ENCODE measurements around the gene HNRNPA0. TPM values are rescaled to one million over a fixed set of nuclear protein-coding genes. Genes with fewer than 3 reads are reported as not detected.
A peak's percentile ranks its signal among the peaks of the same experiment; 100 is the strongest.

HNRNPA0 gene
- total and polyA plus RNA-seq, 2 donors (not counting 3 experiments of a cell fraction or from before 2014, with no cell fraction given), result 16.0 to 37.5 TPM

GRCh38 chr5:137792303-137792702 lies 38.1 kb upstream of the HNRNPA0 start:
- FAIRE-seq, result no peak
- DNase-seq (ENCODE audit: low read depth, low spot score), result no peak
- H3K4me3 ChIP-seq (replicated peaks in 1 of 3; ENCODE audit: insufficient read depth in 1 of 3, low read depth in 1 of 3, low read length in 3 of 3), result no peak overlapping the region
- H3K9me1 ChIP-seq (replicated peaks; ENCODE audit: control insufficient read depth, extremely low read depth, insufficient read depth, low read length), result no peaks in the 10 kb centered on the region
- dilution Hi-C loops (cut with MboI; ENCODE audit: extremely low pct_ligation_motif_present, low sequenced_read_pairs) (no loop called here), intact Hi-C loops (cut with micrococcal nuclease) (no loop called here)
- no peaks in the 10 kb centered on the region for H3K79me2 ChIP-seq (ENCODE audit: control insufficient read depth, insufficient read depth, low read length)
- POLR2A ChIA-PET, result no interaction called here
- H2AFZ ChIP-seq (ENCODE audit: low read depth, low read length), result no peak overlapping the region
- no peaks in the 10 kb centered on the region for H3K9me3 ChIP-seq (replicated peaks; ENCODE audit: control insufficient read depth, insufficient read depth, low read length)
- H3K36me3 ChIP-seq (ENCODE audit: control insufficient read depth in 2 of 2, extremely low read depth in 1 of 2, insufficient read depth in 2 of 2, low read length in 2 of 2), result no peaks in the 10 kb centered on the region
- H3K4me2 ChIP-seq (ENCODE audit: insufficient read depth, low read length), result no peak overlapping the region
- no peaks in the 10 kb centered on the region for H4K20me1 ChIP-seq (replicated peaks; ENCODE audit: control insufficient read depth, extremely low read depth, insufficient read depth, low read length)
- H3K4me1 ChIP-seq (ENCODE audit: control insufficient read depth, extremely low read depth, insufficient read depth, low read length), result no peaks in the 10 kb centered on the region
- BruUV-seq (replicated peaks), result no TSS peak
- peaks cover 4 to 5% of the 10 kb centered on the region in 2 experiments for H3K27me3 ChIP-seq (ENCODE audit: control insufficient read depth in 2 of 2, insufficient read depth in 2 of 2, low read length in 2 of 2)
- TF ChIP-seq EZH2 (IDR thresholded peaks at IDR 0.05; ENCODE audit: borderline replicate concordance, low read depth, low read length, severe bottlenecking) (no peak), POLR2AphosphoS5 (IDR thresholded peaks at IDR 0.05; ENCODE audit: insufficient read depth, low read depth, low read length) (no peak), POLR2A (IDR thresholded peaks at IDR 0.05; ENCODE audit: low read depth, low read length) (no peak), CTCF (IDR thresholded peaks at IDR 0.05; ENCODE audit: extremely low read depth in 1 of 2, insufficient read depth in 1 of 2, low read depth in 1 of 2, low read length in 2 of 2) (no peak), MAX (IDR thresholded peaks at IDR 0.05; ENCODE audit: insufficient read depth, insufficient read length) (no peak)
- H3K9ac ChIP-seq (replicated peaks; ENCODE audit: extremely low read depth, insufficient read depth, low read length), result no peak overlapping the region
- H3K27ac ChIP-seq (ENCODE audit: insufficient read depth, low read depth, low read length), result no peak overlapping the region
- CTCF ChIA-PET, result interaction anchor here (4.3 kb wide), 1 partner anchor 13 kb away, joined by 27 read pairs; no protein-coding TSS in a partner anchor

GRCh38 chr5:137791799-137792198 lies 37.6 kb upstream of the HNRNPA0 start:
- DNase-seq (ENCODE audit: low read depth, low spot score) (no peak), FAIRE-seq (peak; percentile 31)
- H3K9ac ChIP-seq (replicated peaks; ENCODE audit: extremely low read depth, insufficient read depth, low read length), result no peak overlapping the region
- ChIA-PET CTCF (no interaction called here), POLR2A (no interaction called here)
- peaks cover 4 to 5% of the 10 kb centered on the region in 2 experiments for H3K27me3 ChIP-seq (ENCODE audit: control insufficient read depth in 2 of 2, insufficient read depth in 2 of 2, low read length in 2 of 2)
- no peaks in the 10 kb centered on the region for H3K9me3 ChIP-seq (replicated peaks; ENCODE audit: control insufficient read depth, insufficient read depth, low read length)
- no TSS peak for BruUV-seq (replicated peaks)
- no peaks in the 10 kb centered on the region for H3K4me1 ChIP-seq (ENCODE audit: control insufficient read depth, extremely low read depth, insufficient read depth, low read length)
- no peak for TF ChIP-seq FOS (IDR thresholded peaks at IDR 0.05; ENCODE audit: borderline replicate concordance, insufficient read depth, low read length)
- TF ChIP-seq MYC (IDR thresholded peaks at IDR 0.05; ENCODE audit: low read depth, low read length), result no peak
- TF ChIP-seq POLR2AphosphoS5 (IDR thresholded peaks at IDR 0.05; ENCODE audit: insufficient read depth, low read depth, low read length), result no peak
- TF ChIP-seq CTCF (IDR thresholded peaks at IDR 0.05; ENCODE audit: extremely low read depth in 1 of 2, insufficient read depth in 1 of 2, low read depth in 1 of 2, low read length in 2 of 2), result no peak
- TF ChIP-seq MAX (IDR thresholded peaks at IDR 0.05; ENCODE audit: insufficient read depth, insufficient read length), result no peak
- no peak for TF ChIP-seq EZH2 (IDR thresholded peaks at IDR 0.05; ENCODE audit: borderline replicate concordance, low read depth, low read length, severe bottlenecking)
- no peak for TF ChIP-seq POLR2A (IDR thresholded peaks at IDR 0.05; ENCODE audit: low read depth, low read length)
- TF ChIP-seq GATA2 (IDR thresholded peaks at IDR 0.05; ENCODE audit: insufficient read depth, insufficient read length, low read depth, low read length), result no peak
- TF ChIP-seq JUN (IDR thresholded peaks at IDR 0.05; ENCODE audit: borderline replicate concordance, insufficient read depth, insufficient read length, low read depth), result no peak
- H3K4me3 ChIP-seq (replicated peaks in 1 of 3; ENCODE audit: insufficient read depth in 1 of 3, low read depth in 1 of 3, low read length in 3 of 3), result no peak overlapping the region
- H3K27ac ChIP-seq (ENCODE audit: insufficient read depth, low read depth, low read length), result no peak overlapping the region
- no peak overlapping the region for H3K4me2 ChIP-seq (ENCODE audit: insufficient read depth, low read length)
- dilution Hi-C loops (cut with MboI; ENCODE audit: extremely low pct_ligation_motif_present, low sequenced_read_pairs), result no loop called here
- intact Hi-C loops (cut with micrococcal nuclease), result no loop called here
- no peak overlapping the region for H2AFZ ChIP-seq (ENCODE audit: low read depth, low read length)
- no peaks in the 10 kb centered on the region for H3K36me3 ChIP-seq (ENCODE audit: control insufficient read depth in 2 of 2, extremely low read depth in 1 of 2, insufficient read depth in 2 of 2, low read length in 2 of 2)
- H3K9me1 ChIP-seq (replicated peaks; ENCODE audit: control insufficient read depth, extremely low read depth, insufficient read depth, low read length), result no peaks in the 10 kb centered on the region
- H3K79me2 ChIP-seq (ENCODE audit: control insufficient read depth, insufficient read depth, low read length), result no peaks in the 10 kb centered on the region
- no peaks in the 10 kb centered on the region for H4K20me1 ChIP-seq (replicated peaks; ENCODE audit: control insufficient read depth, extremely low read depth, insufficient read depth, low read length)
